Subcutaneous abdominal adipose tissue (tissue), 5 donors: ENCODE measurements around the gene LDLR.

ENCODE experiments used
- H3K27ac ChIP-seq: one replicate; pipeline ENCODE4 v1.7.0; 2013; ENCODE audit warnings: low read depth, mild to moderate bottlenecking, inconsistent platforms, low read length, moderate library complexity
- H3K27me3 ChIP-seq, 5 donors: one replicate each; pipeline ENCODE4 v1.7.0; 2013; ENCODE audit warnings: low read length in 5 of 5, inconsistent platforms in 1 of 5; ENCODE audit not compliant: control insufficient read depth in 5 of 5, insufficient read depth in 4 of 5
- H3K36me3 ChIP-seq, 5 donors: one replicate each; pipeline ENCODE4 v1.7.0; 2013; ENCODE audit warnings: low read length in 5 of 5; ENCODE audit not compliant: control insufficient read depth in 5 of 5, insufficient read depth in 5 of 5
- H3K4me1 ChIP-seq, 5 donors: one replicate each; pipeline ENCODE4 v1.7.0; 2013; ENCODE audit warnings: low read length in 5 of 5, mild to moderate bottlenecking in 3 of 5, moderate library complexity in 1 of 5; ENCODE audit not compliant: control insufficient read depth in 5 of 5, insufficient read depth in 5 of 5
- H3K4me3 ChIP-seq, 5 donors: one replicate each; pipeline ENCODE4 v1.7.0; 2013; ENCODE audit warnings: low read length in 5 of 5, low read depth in 1 of 5
- H3K9ac ChIP-seq, 5 donors: one replicate each; pipeline ENCODE4 v1.7.0; 2013; ENCODE audit warnings: low read length in 5 of 5, mild to moderate bottlenecking in 4 of 5, moderate library complexity in 3 of 5
- H3K9me3 ChIP-seq, 5 donors: one replicate each; pipeline ENCODE4 v1.7.0; 2013; ENCODE audit warnings: low read length in 5 of 5; ENCODE audit not compliant: control insufficient read depth in 5 of 5
- donor health status: healthy.
- donor health status: healthy.
- donor health status: healthy.
- donor health status: healthy.
- donor health status: healthy.

LDLR gene

DNA sequence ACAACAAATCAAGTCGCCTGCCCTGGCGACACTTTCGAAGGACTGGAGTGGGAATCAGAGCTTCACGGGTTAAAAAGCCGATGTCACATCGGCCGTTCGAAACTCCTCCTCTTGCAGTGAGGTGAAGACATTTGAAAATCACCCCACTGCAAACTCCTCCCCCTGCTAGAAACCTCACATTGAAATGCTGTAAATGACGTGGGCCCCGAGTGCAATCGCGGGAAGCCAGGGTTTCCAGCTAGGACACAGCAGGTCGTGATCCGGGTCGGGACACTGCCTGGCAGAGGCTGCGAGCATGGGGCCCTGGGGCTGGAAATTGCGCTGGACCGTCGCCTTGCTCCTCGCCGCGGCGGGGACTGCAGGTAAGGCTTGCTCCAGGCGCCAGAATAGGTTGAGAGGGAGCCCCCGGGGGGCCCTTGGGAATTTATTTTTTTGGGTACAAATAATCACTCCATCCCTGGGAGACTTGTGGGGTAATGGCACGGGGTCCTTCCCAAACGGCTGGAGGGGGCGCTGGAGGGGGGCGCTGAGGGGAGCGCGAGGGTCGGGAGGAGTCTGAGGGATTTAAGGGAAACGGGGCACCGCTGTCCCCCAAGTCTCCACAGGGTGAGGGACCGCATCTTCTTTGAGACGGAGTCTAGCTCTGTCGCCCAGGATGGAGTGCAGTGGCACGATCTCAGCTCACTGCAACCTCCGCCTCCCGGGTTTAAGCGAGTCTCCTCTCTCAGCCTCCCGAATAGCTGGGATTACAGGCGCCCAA is at the start of gene LDLR:
LDLR (plus strand) TSS at position 210 of the 760 bp plus-strand sequence; CDS start at position 296, 86 bp downstream.
- Histone ChIP-seq H3K4me3 (peak within 1 kb of the TSS; percentile 77 to 90 (median 79)), H3K36me3 (peaks cover 0 to 5% (median 0%) of the 10 kb centered on the region in 5 donors), H3K9me3 (no peaks in the 10 kb centered on the region), H3K27ac (peak within 1 kb of the TSS; percentile 99), H3K27me3 (no peaks in the 10 kb centered on the region), H3K9ac (peak within 1 kb of the TSS; percentile 51 to 86 (median 85)), H3K4me1 (peaks cover 12 to 72% (median 50%) of the 10 kb centered on the region in 5 donors)

DNA sequence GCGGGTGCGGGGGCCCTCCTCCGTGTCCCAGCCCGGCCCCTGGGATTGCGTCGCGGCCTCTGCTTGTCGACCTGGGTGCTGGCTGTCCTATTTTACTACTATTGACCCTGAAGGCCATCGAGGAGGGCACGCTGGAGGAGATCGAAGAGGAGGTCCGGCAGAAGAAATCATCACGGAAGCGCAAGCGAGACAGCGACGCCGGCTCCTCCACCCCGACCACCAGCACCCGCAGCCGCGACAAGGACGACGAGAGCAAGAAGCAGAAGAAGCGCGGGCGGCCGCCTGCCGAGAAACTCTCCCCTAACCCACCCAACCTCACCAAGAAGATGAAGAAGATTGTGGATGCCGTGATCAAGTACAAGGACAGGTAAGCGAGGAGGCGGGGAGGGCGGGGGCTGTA is 48.1 kb upstream of the LDLR start:
- Histone ChIP-seq H3K9ac (no peak overlapping the region), H3K27ac (no peak overlapping the region), H3K4me1 (peaks cover 0 to 2% (median 0%) of the 10 kb centered on the region in 5 donors), H3K36me3 (peaks cover 0 to 55% (median 38%) of the 10 kb centered on the region in 5 donors), H3K9me3 (no peaks in the 10 kb centered on the region), H3K4me3 (no peak overlapping the region), H3K27me3 (no peaks in the 10 kb centered on the region)

DNA sequence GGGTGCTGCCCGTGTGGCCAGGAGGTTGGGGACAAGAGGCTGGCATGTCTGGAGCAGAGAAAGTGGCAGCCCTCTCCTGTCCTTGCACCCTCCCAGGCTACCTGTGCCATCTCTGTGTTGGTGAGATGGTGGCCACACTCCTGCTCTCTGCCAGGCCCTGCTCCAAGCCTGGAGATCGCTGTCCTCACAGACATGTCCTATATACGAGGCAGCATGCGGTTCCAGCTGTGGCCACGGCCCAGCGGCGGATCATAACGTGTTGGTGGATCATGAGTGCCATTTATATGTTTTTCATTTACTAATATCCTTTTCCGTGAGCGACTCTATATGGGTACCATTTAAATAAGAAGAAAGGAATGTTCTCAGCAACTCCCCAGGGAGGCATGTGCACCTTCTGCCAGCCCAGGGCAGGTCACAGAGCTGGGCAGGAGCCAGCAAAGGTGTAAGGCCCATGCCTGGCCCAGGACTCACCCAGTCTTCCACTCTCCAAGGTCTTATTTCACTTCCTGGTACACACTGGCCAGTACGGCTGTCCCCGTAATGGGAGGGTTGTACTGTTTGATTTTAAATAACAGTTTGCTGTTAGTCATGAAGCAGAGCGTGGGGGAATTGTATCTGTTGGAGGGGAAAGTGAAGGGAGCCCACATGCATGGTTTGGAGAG is 47.2 kb upstream of the LDLR start:
- Histone ChIP-seq H3K27ac (no peak overlapping the region), H3K4me3 (no peak overlapping the region), H3K9me3 (no peaks in the 10 kb centered on the region), H3K36me3 (peaks cover 0 to 51% (median 37%) of the 10 kb centered on the region in 5 donors), H3K27me3 (no peaks in the 10 kb centered on the region), H3K9ac (no peak overlapping the region), H3K4me1 (no peaks in the 10 kb centered on the region)

DNA sequence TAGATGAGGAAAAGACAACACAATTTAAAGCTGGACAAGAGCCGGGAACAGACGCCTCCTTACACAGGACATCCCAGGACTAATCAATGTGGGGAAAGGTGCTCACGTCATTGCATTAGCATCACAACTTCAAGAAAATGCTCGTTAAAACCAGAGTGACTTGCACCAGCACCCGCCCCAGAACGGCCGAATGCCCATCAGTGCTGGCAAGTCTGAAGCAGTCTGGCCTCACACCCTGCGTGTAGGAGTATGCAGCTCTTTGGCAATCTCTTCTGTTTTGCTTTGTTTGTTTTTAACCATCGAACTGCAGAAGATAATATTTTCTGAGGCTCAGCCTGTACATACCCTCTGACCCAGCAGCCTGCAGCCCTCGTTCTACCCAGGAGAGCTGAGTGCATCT is 44.8 kb upstream of the LDLR start:
- peaks cover 0 to 46% (median 39%) of the 10 kb centered on the region in 5 donors for H3K36me3 ChIP-seq
- no peak overlapping the region for H3K4me3 ChIP-seq
- H3K9me3 ChIP-seq: no peaks in the 10 kb centered on the region
- peaks cover 0 to 10% (median 8%) of the 10 kb centered on the region in 5 donors for H3K4me1 ChIP-seq
- H3K27ac ChIP-seq: no peak overlapping the region
- no peak overlapping the region for H3K9ac ChIP-seq
- H3K27me3 ChIP-seq: no peaks in the 10 kb centered on the region

DNA sequence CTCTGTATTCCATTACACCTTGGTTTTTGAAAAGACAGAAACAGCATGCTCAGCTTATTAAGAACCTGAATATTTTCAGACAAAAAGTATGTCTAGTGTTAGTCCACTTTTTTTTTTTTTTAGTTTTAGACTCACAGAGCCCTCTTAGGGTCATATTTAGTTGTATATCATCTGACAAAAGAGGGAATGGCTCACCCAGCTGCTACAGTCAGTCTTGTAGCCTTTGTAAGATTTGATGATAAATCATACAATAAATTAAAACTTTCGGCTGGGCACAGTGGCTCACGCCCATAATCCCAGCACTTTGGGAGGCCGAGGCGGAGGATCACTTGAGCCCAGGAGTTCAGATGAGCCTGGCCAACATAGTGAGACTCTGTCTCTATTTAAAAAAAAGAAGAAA is 43.7 kb upstream of the LDLR start:
- H3K9me3 ChIP-seq: no peaks in the 10 kb centered on the region
- no peak overlapping the region for H3K27ac ChIP-seq
- H3K4me1 ChIP-seq: peaks cover 0 to 18% (median 13%) of the 10 kb centered on the region in 5 donors
- H3K4me3 ChIP-seq: no peak overlapping the region
- H3K27me3 ChIP-seq: no peaks in the 10 kb centered on the region
- H3K36me3 ChIP-seq: peaks cover 0 to 51% (median 39%) of the 10 kb centered on the region in 5 donors
- no peak overlapping the region for H3K9ac ChIP-seq

DNA sequence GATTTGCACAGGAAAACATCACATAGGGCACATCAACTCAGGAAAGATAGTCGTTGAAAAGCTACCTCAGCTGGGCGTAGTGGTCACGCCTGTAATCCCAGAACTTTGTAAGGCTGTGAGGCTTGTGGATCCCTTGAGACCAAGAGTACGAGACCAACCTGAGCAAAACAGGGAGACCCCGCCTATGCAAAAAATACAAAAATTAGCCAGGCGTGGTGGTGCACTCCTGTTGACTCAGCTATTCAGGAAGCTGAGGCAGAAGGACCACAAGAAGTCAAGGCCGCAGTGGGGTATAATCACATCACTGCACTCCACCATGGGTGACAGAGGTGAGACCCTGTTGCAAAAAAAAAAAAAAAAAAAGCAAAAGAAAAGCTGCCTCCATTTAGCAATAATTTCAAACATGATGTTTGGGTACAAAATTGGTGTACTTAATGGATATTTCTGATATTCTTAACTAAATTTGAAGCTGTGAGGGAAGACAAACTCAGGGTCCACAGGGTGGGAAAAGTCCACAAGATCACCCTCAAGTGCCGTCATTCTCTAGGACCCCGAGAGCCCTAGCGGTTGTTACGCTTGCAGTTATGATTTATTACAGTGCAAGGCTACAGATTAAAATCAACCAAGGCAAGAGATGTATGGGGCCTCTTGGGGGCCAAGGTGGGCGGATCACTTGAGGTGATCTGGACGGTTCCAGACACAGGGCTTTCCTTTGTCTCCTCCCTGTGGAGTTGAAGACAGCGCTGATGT is 42.5 kb upstream of the LDLR start:
- H3K27me3 ChIP-seq: no peaks in the 10 kb centered on the region
- no peaks in the 10 kb centered on the region for H3K9me3 ChIP-seq
- H3K36me3 ChIP-seq: peaks cover 0 to 47% (median 32%) of the 10 kb centered on the region in 5 donors
- H3K9ac ChIP-seq: no peak overlapping the region
- H3K4me1 ChIP-seq: peaks cover 0 to 18% (median 13%) of the 10 kb centered on the region in 5 donors
- no peak overlapping the region for H3K4me3 ChIP-seq
- no peak overlapping the region for H3K27ac ChIP-seq

DNA sequence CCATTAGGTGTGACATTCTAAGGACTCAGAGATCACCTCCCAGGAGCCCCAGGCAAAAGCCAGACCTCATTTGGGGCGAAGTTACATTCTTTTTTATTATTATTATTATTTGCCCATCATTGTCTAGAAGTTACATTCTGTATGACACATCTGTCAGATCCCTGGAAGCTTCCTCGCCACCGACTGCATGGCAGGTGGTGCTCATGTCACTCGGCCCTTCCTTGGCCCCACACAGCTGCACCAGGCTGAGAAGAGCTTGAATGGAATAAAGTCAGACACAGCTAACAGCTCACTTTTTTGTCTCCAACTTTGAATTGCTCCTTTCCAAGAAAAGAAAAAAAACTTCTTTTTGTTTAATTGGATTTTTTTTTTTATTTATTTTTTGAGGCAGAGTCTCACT is 41.4 kb upstream of the LDLR start:
- peaks cover 0 to 44% (median 25%) of the 10 kb centered on the region in 5 donors for H3K36me3 ChIP-seq
- H3K27ac ChIP-seq: no peak overlapping the region

DNA sequence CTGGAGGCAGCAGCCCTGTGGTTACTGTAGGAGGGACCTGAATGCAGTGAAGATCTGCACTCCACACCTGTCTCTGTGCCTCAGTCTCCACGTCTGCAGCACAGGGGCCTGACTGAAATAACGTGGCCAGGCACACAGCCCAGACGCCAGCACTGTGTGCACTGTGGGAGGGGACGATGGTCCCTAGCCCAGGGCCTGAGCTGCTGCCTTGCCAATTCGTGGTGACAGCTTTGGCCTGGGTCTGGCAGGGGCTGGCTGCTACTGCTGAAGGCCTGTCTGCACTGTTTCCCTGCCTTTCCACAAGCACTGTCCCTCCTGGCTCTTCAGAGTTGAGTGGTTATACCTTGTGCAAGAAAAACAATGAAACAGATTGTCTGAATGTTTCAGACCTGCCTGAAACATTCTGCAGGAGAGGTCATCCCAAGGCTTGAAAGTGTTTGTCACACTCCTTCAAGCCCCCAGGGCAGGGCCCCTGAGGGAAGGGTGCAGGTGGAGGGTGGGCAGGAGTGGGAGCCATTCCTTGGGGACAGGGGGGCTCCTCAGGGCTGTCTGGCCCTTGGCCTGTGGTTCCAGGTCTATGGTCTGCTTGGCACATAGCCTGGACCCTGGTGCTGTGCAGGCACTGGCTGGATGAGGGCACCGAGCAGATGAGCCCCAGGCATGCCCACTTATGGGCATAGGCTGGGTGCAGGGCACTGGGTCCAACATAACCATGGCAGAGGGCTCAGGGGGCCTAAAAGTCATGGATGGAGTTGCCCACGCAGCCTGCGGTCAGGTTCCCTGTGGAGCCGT is 38.7 kb upstream of the LDLR start:
- Histone ChIP-seq H3K9me3 (no peaks in the 10 kb centered on the region), H3K4me1 (peaks cover 0 to 30% (median 23%) of the 10 kb centered on the region in 5 donors), H3K9ac (no peak overlapping the region), H3K27me3 (no peaks in the 10 kb centered on the region), H3K4me3 (no peak overlapping the region), H3K36me3 (peaks cover 0 to 34% (median 17%) of the 10 kb centered on the region in 5 donors), H3K27ac (no peak overlapping the region)

More for the DNA sequence above, 41.4 kb upstream of the LDLR start:
- Histone ChIP-seq H3K4me3 (no peak overlapping the region), H3K4me1 (peaks cover 0 to 18% (median 13%) of the 10 kb centered on the region in 5 donors), H3K9me3 (no peaks in the 10 kb centered on the region), H3K9ac (no peak overlapping the region), H3K27me3 (no peaks in the 10 kb centered on the region)

DNA sequence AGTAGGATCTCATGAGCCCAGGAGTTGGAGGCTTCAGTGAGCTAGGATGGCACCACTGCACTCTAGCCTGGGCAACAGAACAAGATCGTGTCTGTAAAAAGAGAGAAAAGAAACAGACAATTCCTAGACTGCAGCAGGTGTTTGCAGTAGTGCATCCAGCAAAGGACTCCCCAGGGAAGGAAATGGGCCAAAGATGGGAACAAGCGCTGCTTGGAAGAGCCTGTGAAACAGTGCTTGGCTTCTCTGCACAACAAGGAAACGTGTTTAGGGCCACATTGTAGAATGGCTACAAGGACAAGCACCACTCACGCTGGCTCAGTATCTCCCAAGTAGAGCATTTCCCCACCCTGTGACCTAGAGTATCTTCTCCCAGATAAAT is 35.5 kb upstream of the LDLR start:
- Histone ChIP-seq H3K9me3 (no peaks in the 10 kb centered on the region), H3K36me3 (peaks cover 0 to 44% (median 20%) of the 10 kb centered on the region in 5 donors), H3K27me3 (no peaks in the 10 kb centered on the region), H3K4me3 (no peak overlapping the region), H3K27ac (no peak overlapping the region), H3K9ac (no peak overlapping the region), H3K4me1 (peaks cover 0 to 28% (median 21%) of the 10 kb centered on the region in 5 donors)
